Common myeloid progenitor, CD34-positive (primary cell): Measurements from ENCODE around the gene RIN1.

ENCODE experiments used
- CTCF ChIA-PET: fragments of 350-600 bp; sonication (Branson Sonifier 250); formaldehyde crosslinking; loops from one replicate; lab custom pipeline; 2021; ENCODE audit warnings: antibody characterized with exemption; lab: Charles Lee
- POLR2A ChIA-PET: fragments of 350-600 bp; sonication (Branson Sonifier 250); formaldehyde crosslinking; loops from one replicate; lab custom pipeline; 2021; ENCODE audit warnings: antibody characterized with exemption; lab: Charles Lee
- DNase-seq, 3 donors: peaks; one replicate each; pipeline versions ENCODE4 v3.0.0 to v3.0.0-alpha.2; 2013
- H3K27ac ChIP-seq, 2 experiments: 1 replicate in 1 of 2; 2 replicates in 1 of 2; pipeline ENCODE4 v1.7.0; 2013; ENCODE audit warnings: inconsistent platforms in 2 of 2, low read length in 2 of 2, mild to moderate bottlenecking in 2 of 2, low read depth in 1 of 2, moderate library complexity in 1 of 2; ENCODE audit not compliant: severe bottlenecking in 2 of 2, insufficient read depth in 1 of 2, poor library complexity in 1 of 2
- H3K27me3 ChIP-seq, 5 experiments: replicated peaks in 2 of 5; 1 replicate in 3 of 5; 2 replicates in 2 of 5; pipeline versions ENCODE4 v1.6.1 to v1.7.0; 2013; ENCODE audit warnings: low read length in 4 of 5, mild to moderate bottlenecking in 2 of 5, moderate library complexity in 2 of 5, inconsistent platforms in 1 of 5; ENCODE audit not compliant: insufficient read depth in 5 of 5, control insufficient read depth in 4 of 5
- H3K36me3 ChIP-seq, 4 experiments: 1 replicate in 2 of 4; 2 replicates in 2 of 4; pipeline versions ENCODE4 v1.6.1 to v1.7.0; 2013; ENCODE audit warnings: low read length in 3 of 4, control low read depth in 1 of 4, mild to moderate bottlenecking in 1 of 4; ENCODE audit not compliant: control insufficient read depth in 4 of 4, insufficient read depth in 4 of 4
- H3K4me1 ChIP-seq, 4 experiments: 1 replicate in 3 of 4; 2 replicates in 1 of 4; pipeline versions ENCODE4 v1.6.1 to v1.7.1; 2013; ENCODE audit warnings: low read length in 3 of 4, mild to moderate bottlenecking in 3 of 4, control low read depth in 1 of 4, inconsistent platforms in 1 of 4, moderate library complexity in 1 of 4; ENCODE audit not compliant: control insufficient read depth in 4 of 4, insufficient read depth in 4 of 4; ENCODE audit errors: control extremely low read depth in 1 of 4
- H3K4me3 ChIP-seq, 7 experiments: 1 replicate in 4 of 7; 2 replicates in 3 of 7; pipeline versions ENCODE4 v1.5.1 to v1.7.0; 2013; ENCODE audit warnings: mild to moderate bottlenecking in 7 of 7, low read length in 6 of 7, moderate library complexity in 6 of 7, inconsistent platforms in 2 of 7, low read depth in 2 of 7, control low read depth in 1 of 7; ENCODE audit not compliant: insufficient read depth in 4 of 7, control insufficient read depth in 1 of 7; ENCODE audit errors: extremely low read depth in 1 of 7
- H3K9me3 ChIP-seq, 5 experiments: 1 replicate in 4 of 5; 2 replicates in 1 of 5; pipeline versions ENCODE4 v1.6.1 to v1.7.1; 2013; ENCODE audit warnings: low read length in 4 of 5, mild to moderate bottlenecking in 2 of 5, inconsistent platforms in 1 of 5, low read depth in 1 of 5, moderate library complexity in 1 of 5; ENCODE audit not compliant: control insufficient read depth in 4 of 5, insufficient read depth in 2 of 5; ENCODE audit errors: control extremely low read depth in 1 of 5
- WGBS: methylation state at CpG from one replicate; pipeline ENCODE4 v1.1.5; 2013; ENCODE audit not compliant: insufficient coverage; 5-methylcytosine and 5-hydroxymethylcytosine counted together

The RIN1 gene

DNA sequence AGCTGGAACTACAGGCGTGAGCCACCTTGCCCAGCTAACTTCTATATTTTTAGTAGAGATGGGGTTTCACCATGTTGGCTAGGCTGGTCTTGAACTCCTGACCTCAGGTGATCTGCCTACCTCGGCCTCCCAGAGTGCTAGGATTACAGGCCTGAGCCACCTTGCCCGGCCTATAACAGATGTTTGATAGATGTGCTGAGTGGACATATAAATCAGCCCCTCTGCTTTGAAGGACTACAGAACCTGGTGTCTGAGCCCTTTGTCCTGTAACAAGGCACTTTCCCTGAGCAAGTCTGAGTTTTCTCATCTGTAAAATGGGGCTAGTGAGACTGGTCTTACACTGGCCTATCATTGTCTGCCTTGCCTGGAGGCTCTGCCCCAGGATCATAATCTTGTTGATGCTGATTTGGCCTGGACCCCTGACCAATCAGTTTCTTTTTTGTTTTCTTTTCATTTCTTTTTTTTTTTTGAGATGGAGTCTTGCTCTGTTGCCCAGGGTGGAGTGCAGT lies 7.0 kb downstream of the RIN1 start:
- no peak for DNase-seq
- no peaks in the 10 kb centered on the region for H3K27me3 ChIP-seq
- no peaks in the 10 kb centered on the region for H3K9me3 ChIP-seq
- H3K27ac ChIP-seq = no peak overlapping the region
- ChIA-PET POLR2A (interaction anchor here (0.9 kb wide), 1 partner anchor 17 kb away, joined by 3 read pairs; no protein-coding TSS in a partner anchor), CTCF (interaction anchor here (0.7 to 7.3 kb wide), 6 partner anchors 9 to 48 kb away, joined by 3 to 86 read pairs (median 6); partner anchors contain the start of gene CD248)
- H3K36me3 ChIP-seq = no peaks in the 10 kb centered on the region
- WGBS = 100% methylated on average over 2 of the region's 3 CpGs
- peaks cover 0 to 37% (median 24%) of the 10 kb centered on the region in 4 experiments for H3K4me1 ChIP-seq
- H3K4me3 ChIP-seq = no peak overlapping the region

DNA sequence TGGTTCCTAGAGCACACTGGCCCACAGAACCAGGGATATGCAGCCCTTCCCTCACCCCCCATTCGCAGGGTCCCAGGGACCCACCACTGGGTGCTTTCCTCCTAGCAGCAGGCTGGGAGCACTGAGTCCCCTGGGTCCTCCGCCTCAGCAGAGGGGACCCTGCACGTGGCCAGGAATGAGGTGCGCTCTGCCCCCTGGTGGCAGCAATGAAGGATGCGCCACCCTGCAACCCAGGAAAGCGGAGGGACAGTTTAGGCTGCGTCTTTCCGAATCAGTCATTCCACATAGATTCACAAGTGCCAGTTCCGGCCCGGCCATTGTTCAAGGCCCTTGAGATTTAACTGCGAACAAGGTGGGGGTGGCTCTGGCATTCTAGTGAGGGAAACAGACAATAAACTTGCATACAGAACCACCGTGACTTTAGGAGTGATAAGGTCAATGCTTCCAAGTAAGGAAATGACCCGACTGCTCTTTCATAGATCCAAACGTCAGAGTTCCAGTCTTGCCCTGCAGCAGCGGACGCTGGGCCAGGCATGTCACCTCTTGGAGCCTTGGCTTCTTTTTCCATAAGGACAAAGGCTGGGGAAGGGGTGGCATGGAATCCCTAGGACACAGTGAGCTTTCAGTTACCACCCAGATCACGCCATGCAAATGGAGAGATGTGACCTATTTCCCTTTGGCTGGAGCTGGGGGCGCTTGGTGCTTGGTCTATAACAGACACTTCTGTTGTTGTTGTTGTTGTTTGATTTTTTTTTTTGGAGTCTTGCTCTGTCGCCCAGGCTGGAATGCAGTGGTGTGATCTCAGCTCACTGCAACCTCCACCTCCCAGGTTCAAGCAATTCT lies 7.7 kb downstream of the RIN1 start:
- Histone ChIP-seq H3K4me3 (peak overlapping the region in 3 of 7 experiments; percentile 7 to 29 (median 22)), H3K27ac (no peak overlapping the region), H3K36me3 (no peaks in the 10 kb centered on the region), H3K27me3 (no peaks in the 10 kb centered on the region), H3K4me1 (peaks cover 0 to 37% (median 24%) of the 10 kb centered on the region in 4 experiments), H3K9me3 (no peaks in the 10 kb centered on the region)
- ChIA-PET CTCF (interaction anchor here (0.7 to 1.2 kb wide), 5 partner anchors 10 to 47 kb away, joined by 3 to 14 read pairs (median 6); partner anchors contain the start of gene CD248), POLR2A (interaction anchor here (0.9 kb wide), 1 partner anchor 17 kb away, joined by 3 read pairs; no protein-coding TSS in a partner anchor)
- peak; percentile 71 to 85 (median 78) for DNase-seq
- 0% methylated on average over 13 of the region's 19 CpGs for WGBS

DNA sequence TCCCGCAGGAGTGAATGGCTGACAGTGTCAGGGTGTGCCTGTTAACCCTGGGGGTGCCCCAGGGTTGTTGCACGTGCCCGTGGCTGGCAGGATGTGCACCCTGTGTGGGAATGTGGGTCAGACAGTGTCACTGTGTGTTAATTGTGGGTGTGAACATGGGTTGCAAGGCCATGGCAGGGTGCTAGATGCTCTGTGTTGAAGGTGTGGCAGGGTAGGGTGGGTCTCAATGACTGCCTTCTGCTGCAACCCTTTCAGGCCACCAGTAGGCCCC lies 8.3 kb downstream of the RIN1 start:
- peaks cover 0 to 37% (median 24%) of the 10 kb centered on the region in 4 experiments for H3K4me1 ChIP-seq

DNA sequence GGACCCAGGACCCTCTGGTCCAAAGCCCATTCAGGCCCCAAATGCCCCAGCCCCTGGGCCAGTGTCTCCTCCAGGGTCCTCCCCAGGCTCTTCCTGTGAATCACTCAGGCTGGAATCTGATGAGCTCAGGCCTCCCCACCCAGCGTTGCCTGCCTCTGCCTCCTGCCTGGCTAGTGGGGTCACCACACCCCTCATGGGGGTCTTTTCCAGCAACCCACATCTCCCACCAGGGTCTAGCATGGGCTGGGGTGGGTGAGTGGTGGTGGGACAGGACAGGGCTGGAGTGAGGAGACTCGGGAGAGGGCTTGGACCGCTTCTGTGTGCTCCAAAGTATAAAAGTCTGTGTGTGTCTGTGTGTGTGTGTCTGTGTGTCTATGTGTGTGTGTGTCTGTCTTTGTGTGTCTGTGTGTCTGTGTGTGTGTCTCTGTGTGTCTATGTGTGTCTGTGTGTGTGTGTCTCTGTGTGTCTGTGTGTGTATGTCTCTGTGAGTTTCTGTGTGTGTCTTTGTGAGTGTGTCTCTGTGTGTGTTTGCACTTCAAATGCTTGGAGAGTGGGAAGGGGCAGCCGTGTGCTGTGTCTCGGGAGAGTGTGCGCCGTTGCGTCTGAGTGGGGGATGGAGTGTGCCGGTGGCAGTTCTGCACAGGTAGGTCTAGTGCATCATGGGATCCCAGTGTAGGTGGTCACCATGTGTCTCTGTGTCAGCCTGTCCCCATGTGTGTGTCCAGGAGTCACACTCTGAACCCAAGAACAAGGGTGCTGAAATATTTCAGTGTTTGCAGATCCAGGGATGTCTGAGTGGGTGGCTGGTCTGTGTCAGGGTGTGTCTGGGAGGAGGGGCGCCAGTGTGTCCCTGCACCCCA lies 8.8 kb downstream of the RIN1 start:
- POLR2A ChIA-PET = no interaction called here
- H3K9me3 ChIP-seq = no peaks in the 10 kb centered on the region
- CTCF ChIA-PET = interaction anchor here (1.6 to 4.0 kb wide), 2 partner anchors 10 to 16 kb away, joined by 7 to 44 read pairs; partner anchors contain the start of gene CD248
- peaks cover 0 to 37% (median 24%) of the 10 kb centered on the region in 4 experiments for H3K4me1 ChIP-seq
- DNase-seq = no peak
- H3K27me3 ChIP-seq = no peaks in the 10 kb centered on the region
- WGBS = 97% methylated on average over 9 of the region's 10 CpGs
- H3K27ac ChIP-seq = no peak overlapping the region
- H3K36me3 ChIP-seq = no peaks in the 10 kb centered on the region
- H3K4me3 ChIP-seq = no peak overlapping the region

More for the DNA sequence above, 8.3 kb downstream of the RIN1 start:
- DNase-seq = no peak
- ChIA-PET POLR2A (no interaction called here), CTCF (no interaction called here)
- H3K9me3 ChIP-seq = no peaks in the 10 kb centered on the region
- no peak overlapping the region for H3K4me3 ChIP-seq
- H3K27me3 ChIP-seq = no peaks in the 10 kb centered on the region
- no CpG with 5 or more reads among the region's 3 CpGs for WGBS
- H3K36me3 ChIP-seq = no peaks in the 10 kb centered on the region
- no peak overlapping the region for H3K27ac ChIP-seq

DNA sequence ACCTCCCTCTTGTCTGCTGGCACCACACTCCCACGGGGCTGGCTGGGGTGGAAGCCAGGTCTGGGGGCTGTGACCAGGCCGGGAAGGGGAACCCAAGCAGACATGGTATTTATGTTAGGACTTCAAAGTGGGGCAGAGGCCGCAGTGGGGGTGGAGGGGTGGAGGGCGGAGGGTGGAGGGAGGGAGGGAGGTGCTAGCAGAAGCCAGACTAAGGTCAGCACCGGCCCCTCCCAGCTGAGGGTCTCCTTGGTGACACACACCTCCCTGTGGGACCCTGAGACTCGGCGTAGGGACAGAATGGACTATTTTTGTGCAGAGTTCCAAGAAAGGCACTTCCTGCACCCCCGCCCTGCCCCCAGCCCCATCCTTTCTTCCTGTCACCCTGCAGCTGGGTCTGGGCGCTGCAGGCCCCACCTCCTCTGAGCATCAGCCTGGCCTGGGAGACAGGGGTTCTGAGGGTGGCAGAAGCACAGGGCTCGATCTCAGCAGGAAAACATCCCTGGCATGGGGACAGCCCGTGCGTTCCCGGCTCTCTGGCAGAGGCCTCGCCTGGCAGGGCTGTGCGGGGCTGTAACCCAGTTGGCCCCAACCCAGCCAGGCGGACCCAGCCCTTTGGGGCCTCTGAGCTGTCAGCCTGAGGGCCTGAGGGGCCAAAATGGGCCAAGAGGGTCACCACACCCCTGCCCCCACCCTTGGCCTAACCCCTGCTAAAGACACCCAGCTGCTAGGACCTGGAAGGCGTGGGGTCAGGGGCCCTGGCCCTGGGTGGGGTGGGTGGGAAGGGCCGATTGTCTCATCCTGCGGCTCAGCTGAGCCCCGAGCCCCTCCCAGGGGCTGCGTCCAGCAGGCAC lies 9.7 kb downstream of the RIN1 start:
- H3K4me3 ChIP-seq = no peak overlapping the region
- peaks cover 0 to 37% (median 24%) of the 10 kb centered on the region in 4 experiments for H3K4me1 ChIP-seq
- 52% methylated on average over 18 of the region's 21 CpGs for WGBS
- no peaks in the 10 kb centered on the region for H3K36me3 ChIP-seq
- H3K9me3 ChIP-seq = no peaks in the 10 kb centered on the region
- no peaks in the 10 kb centered on the region for H3K27me3 ChIP-seq
- no peak overlapping the region for H3K27ac ChIP-seq
- no peak for DNase-seq
- ChIA-PET POLR2A (no interaction called here), CTCF (interaction anchor here (1.6 to 4.0 kb wide), 2 partner anchors 9 to 15 kb away, joined by 7 to 44 read pairs; partner anchors contain the start of gene CD248)

DNA sequence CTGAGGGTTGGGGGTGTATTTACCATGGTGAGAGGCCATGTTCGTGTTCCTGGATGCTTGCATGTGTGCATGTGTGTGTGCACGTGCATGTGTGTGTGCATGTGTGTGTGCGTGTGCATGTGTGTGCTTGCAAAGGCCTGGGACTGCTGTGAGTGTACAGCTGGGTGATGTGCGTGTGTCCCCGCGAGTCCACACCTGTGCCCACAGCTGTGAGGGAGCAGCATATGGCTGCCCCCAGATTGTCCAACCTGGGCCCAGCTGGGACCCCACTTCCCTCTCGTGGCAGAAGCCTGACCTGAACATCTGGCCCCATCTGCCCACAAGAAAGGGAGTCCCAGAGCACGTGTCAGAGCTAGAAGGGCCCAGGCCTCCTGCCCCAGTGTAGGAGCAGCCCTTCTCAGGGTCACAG lies 11.0 kb downstream of the RIN1 start:
- no peaks in the 10 kb centered on the region for H3K9me3 ChIP-seq
- ChIA-PET POLR2A (interaction anchor here (0.5 kb wide), 1 partner anchor 140 kb away, joined by 3 read pairs; no protein-coding TSS in a partner anchor), CTCF (interaction anchor here (1.4 to 4.0 kb wide), 2 partner anchors 13 to 29 kb away, joined by 3 to 44 read pairs; no protein-coding TSS in a partner anchor)
- no peaks in the 10 kb centered on the region for H3K36me3 ChIP-seq
- no peaks in the 10 kb centered on the region for H3K27me3 ChIP-seq
- no peak overlapping the region for H3K27ac ChIP-seq
- H3K4me3 ChIP-seq = no peak overlapping the region
- H3K4me1 ChIP-seq = peaks cover 0 to 37% (median 24%) of the 10 kb centered on the region in 4 experiments
- WGBS = 58% methylated on average over 5 of the region's 8 CpGs
- DNase-seq = peak in 2 of 3 donors; percentile 77 to 87
